Activated CD4-positive, CD25-positive, alpha-beta regulatory T cell (primary cell): ENCODE measurements around the gene POLR1A.

Source experiments
- DNase-seq, 4 experiments: peaks; one replicate each; lab custom pipeline; 2025; lab: John Stamatoyannopoulos, UW

Gene POLR1A

GRCh38 chr2:85978883-85979780 is 126.6 kb downstream of the POLR1A start:
- DNase-seq = no peak

- DNase-seq = no peak
Measured at GRCh38 chr2:85976106-85976920, 129.4 kb downstream of the POLR1A start.

DNA sequence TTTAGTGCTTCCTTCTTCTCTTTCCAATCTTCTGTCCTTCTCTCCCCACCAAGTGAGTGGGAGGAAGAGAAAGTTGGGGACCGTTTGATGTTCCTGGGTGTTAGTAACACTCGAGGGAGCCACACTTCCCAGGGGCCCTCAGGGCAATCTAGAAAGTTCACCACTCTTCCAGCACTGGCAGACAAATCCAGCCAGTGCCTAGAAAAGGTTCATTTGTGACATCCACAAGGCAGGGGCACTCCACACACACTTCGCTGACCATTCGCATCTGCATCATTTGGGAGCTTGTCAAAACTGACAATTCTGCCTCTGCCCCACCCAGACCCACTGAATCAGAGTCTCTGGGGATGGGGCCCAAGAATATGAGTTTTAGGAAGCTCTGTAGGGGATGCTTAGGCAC is 130.1 kb downstream of the POLR1A start:
- no peak for DNase-seq

GRCh38 chr2:85974390-85974789 is 131.3 kb downstream of the POLR1A start:
- DNase-seq = no peak

- no peak for DNase-seq
Measured at GRCh38 chr2:85972355-85972754, 133.3 kb downstream of the POLR1A start.

DNA sequence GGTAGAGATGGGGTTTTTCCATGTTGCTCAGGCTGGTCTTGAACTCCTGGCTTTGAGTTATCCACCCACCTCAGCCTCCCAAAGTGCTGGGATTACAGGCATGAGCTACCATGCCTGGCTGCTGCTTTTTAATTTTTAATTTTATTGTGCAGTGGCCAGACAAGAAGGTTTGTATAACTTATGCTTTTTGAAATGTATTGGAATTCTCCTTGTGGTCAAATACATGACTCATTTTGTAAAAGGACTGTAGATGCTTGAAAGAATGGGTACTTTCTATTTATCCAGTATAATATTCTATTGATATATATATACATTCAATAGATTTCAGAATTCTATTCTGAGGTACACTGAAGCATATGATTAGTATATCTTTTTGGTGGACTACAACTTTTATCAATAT is 134.3 kb downstream of the POLR1A start:
- DNase-seq = no peak
